ENCODE measurements around the gene DMRTB1.

Gene DMRTB1

GRCh38 chr1:53502641-53503432 is 43.6 kb downstream of the DMRTB1 start:
- no peaks in the 10 kb centered on the region for H3K4me1 ChIP-seq
- H3K9me3 ChIP-seq (ENCODE audit: control insufficient read depth, low read length) = no peaks in the 10 kb centered on the region
- no peak overlapping the region for H3K4me2 ChIP-seq (ENCODE audit: low read length)
- H3K36me3 ChIP-seq (ENCODE audit: control insufficient read depth, insufficient read depth, low read length) = no peaks in the 10 kb centered on the region
- no peak overlapping the region for H3K27ac ChIP-seq
- TF ChIP-seq CTCF (IDR thresholded peaks at IDR 0.05) = no peak
- H3K4me3 ChIP-seq (ENCODE audit: low read depth, low read length) = no peak overlapping the region
- no peaks in the 10 kb centered on the region for H3K27me3 ChIP-seq (ENCODE audit: control insufficient read depth, insufficient read depth, low read length)
- H2AFZ ChIP-seq = no peak overlapping the region
- H3K9ac ChIP-seq = no peak overlapping the region
- H3K79me2 ChIP-seq = no peaks in the 10 kb centered on the region

- H3K9ac ChIP-seq = no peak overlapping the region
- H3K36me3 ChIP-seq (ENCODE audit: control insufficient read depth, insufficient read depth, low read length) = no peaks in the 10 kb centered on the region
- H2AFZ ChIP-seq = no peak overlapping the region
- no peak for TF ChIP-seq CTCF (IDR thresholded peaks at IDR 0.05)
- no peak overlapping the region for H3K4me3 ChIP-seq (ENCODE audit: low read depth, low read length)
- H3K4me2 ChIP-seq (ENCODE audit: low read length) = no peak overlapping the region
- H3K9me3 ChIP-seq (ENCODE audit: control insufficient read depth, low read length) = no peaks in the 10 kb centered on the region
- H3K79me2 ChIP-seq = no peaks in the 10 kb centered on the region
- H3K27me3 ChIP-seq (ENCODE audit: control insufficient read depth, insufficient read depth, low read length) = no peaks in the 10 kb centered on the region
- H3K27ac ChIP-seq = no peak overlapping the region
- H3K4me1 ChIP-seq = no peaks in the 10 kb centered on the region
Observed at GRCh38 chr1:53503433-53504217, 44.4 kb downstream of the DMRTB1 start.

GRCh38 chr1:53504901-53505300 is 45.7 kb downstream of the DMRTB1 start:
- no peak for TF ChIP-seq CTCF (IDR thresholded peaks at IDR 0.05)
- H3K4me1 ChIP-seq = no peaks in the 10 kb centered on the region
- H3K9me3 ChIP-seq (ENCODE audit: control insufficient read depth, low read length) = no peaks in the 10 kb centered on the region
- no peaks in the 10 kb centered on the region for H3K79me2 ChIP-seq
- no peaks in the 10 kb centered on the region for H3K27me3 ChIP-seq (ENCODE audit: control insufficient read depth, insufficient read depth, low read length)
- H3K4me2 ChIP-seq (ENCODE audit: low read length) = no peak overlapping the region
- no peak overlapping the region for H3K27ac ChIP-seq
- no peak overlapping the region for H3K4me3 ChIP-seq (ENCODE audit: low read depth, low read length)
- no peak overlapping the region for H2AFZ ChIP-seq
- no peaks in the 10 kb centered on the region for H3K36me3 ChIP-seq (ENCODE audit: control insufficient read depth, insufficient read depth, low read length)
- no peak overlapping the region for H3K9ac ChIP-seq

GRCh38 chr1:53505401-53505800 is 46.2 kb downstream of the DMRTB1 start:
- Histone ChIP-seq H3K4me2 (ENCODE audit: low read length) (no peak overlapping the region), H3K4me3 (ENCODE audit: low read depth, low read length) (no peak overlapping the region), H3K27ac (no peak overlapping the region), H3K36me3 (ENCODE audit: control insufficient read depth, insufficient read depth, low read length) (no peaks in the 10 kb centered on the region), H3K79me2 (no peaks in the 10 kb centered on the region), H3K9me3 (ENCODE audit: control insufficient read depth, low read length) (no peaks in the 10 kb centered on the region), H3K27me3 (ENCODE audit: control insufficient read depth, insufficient read depth, low read length) (no peaks in the 10 kb centered on the region), H3K9ac (no peak overlapping the region), H3K4me1 (no peaks in the 10 kb centered on the region), H2AFZ (no peak overlapping the region)
- TF ChIP-seq CTCF (IDR thresholded peaks at IDR 0.05) = no peak

All from parathyroid adenoma (tissue), 2 donors.